IMR-90 (cell line): ENCODE results near the gene LMBR1L.

Experiments
- BHLHE40 ChIP-seq: fragments of 150-350 bp; IDR thresholded peaks from 2 replicates; pipeline ENCODE4 v1.6.1; 2016; ENCODE audit warnings: mild to moderate bottlenecking, low read depth, low read length
- FOS ChIP-seq: fragments of 150-350 bp; IDR thresholded peaks from 2 replicates; pipeline ENCODE4 v1.6.1; 2016; ENCODE audit warnings: low read depth, low read length
- MAFK ChIP-seq: IDR thresholded peaks from 2 replicates; pipeline ENCODE4 v1.6.1; 2012; ENCODE audit warnings: low read depth, low read length, improper control_type of control experiment
- MXI1 ChIP-seq: IDR thresholded peaks from 2 replicates; pipeline ENCODE4 v1.6.1; 2012; ENCODE audit warnings: low read depth, mild to moderate bottlenecking, low read length, moderate library complexity, borderline replicate concordance
- NFE2L2 ChIP-seq: fragments of 150-350 bp; IDR thresholded peaks from 2 replicates; pipeline ENCODE4 v1.6.1; 2016; ENCODE audit warnings: low read depth, mild to moderate bottlenecking, low read length
- POLR2A ChIP-seq: IDR thresholded peaks from 2 replicates; pipeline ENCODE4 v1.6.1; 2012; ENCODE audit warnings: mild to moderate bottlenecking, low read depth, low read length
- TF ChIP-seq, protein P1 (sequence below): conservative IDR thresholded peaks from 2 replicates; pipeline ENCODE4 v1.5.1; 2012; ENCODE audit warnings: mild to moderate bottlenecking, low read depth, low read length, improper control_type of control experiment

- TF ChIP-seq, protein P1, sequence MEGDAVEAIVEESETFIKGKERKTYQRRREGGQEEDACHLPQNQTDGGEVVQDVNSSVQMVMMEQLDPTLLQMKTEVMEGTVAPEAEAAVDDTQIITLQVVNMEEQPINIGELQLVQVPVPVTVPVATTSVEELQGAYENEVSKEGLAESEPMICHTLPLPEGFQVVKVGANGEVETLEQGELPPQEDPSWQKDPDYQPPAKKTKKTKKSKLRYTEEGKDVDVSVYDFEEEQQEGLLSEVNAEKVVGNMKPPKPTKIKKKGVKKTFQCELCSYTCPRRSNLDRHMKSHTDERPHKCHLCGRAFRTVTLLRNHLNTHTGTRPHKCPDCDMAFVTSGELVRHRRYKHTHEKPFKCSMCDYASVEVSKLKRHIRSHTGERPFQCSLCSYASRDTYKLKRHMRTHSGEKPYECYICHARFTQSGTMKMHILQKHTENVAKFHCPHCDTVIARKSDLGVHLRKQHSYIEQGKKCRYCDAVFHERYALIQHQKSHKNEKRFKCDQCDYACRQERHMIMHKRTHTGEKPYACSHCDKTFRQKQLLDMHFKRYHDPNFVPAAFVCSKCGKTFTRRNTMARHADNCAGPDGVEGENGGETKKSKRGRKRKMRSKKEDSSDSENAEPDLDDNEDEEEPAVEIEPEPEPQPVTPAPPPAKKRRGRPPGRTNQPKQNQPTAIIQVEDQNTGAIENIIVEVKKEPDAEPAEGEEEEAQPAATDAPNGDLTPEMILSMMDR = no peak
- TF ChIP-seq POLR2A (no peak), NFE2L2 (no peak), BHLHE40 (no peak), MXI1 (no peak), FOS (no peak), MAFK (no peak)
Measured at GRCh38 chr12:49054096-49054495, 56.6 kb downstream of the LMBR1L start.
